GM18858 (cell line): Measurements from ENCODE around the gene UTP18.
"Not testable (repeated sequence)": the region's sequence is repeated elsewhere in the genome, so short reads cannot be mapped to it uniquely, and the experiment has no call there.

ENCODE experiments used
- ATAC-seq: cut with Tn5 transposase; IDR thresholded peaks from one replicate; pipeline ENCODE4 v1.9.1; 2021; ENCODE audit not compliant: unreplicated experiment

Gene UTP18

GRCh38 chr17:51260237-51261023, at the start of gene UTP18:
TSS of gene UTP18 (plus strand) at chr17:51260546. CDS start at chr17:51260585, 39 bp downstream.
- peak; percentile 34 for ATAC-seq

DNA sequence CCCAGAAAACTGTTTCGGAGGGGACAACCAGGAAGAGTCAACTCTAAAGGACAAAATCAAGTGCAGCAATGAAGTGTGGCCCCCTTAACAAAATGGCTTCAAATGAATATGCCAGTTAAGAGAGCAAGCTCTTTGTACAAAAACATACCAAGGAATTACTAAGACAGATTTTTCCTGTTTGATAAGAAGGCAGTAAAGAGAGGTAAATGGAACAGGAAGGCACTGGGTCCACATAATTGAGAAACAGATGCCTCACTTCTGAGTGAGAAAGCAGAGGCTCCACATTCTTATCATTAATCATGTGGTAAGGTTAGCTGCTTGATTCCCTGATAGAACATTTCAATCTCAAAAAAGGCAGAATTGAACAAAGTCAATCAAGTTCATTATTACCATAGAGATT, 45.4 kb upstream of the UTP18 start:
- ATAC-seq, result no peak

DNA sequence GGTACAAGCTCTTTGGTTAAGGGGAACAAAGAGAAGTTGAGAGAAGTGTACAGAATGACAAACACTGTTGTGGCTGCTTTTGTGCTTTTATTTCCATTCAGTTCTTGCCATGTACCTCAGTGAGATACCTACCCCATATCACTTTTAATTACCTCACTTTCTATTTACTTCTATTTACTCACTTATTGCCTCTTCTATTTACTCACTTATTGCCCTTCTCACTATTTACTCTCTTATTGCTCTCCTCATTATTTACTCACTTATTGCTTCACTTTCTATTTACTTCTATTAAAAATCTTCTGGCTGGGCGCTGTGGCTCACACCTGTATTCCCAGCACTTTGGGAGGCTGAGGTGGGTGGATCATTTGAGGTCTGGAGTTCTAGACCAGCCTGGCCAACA, 42.4 kb upstream of the UTP18 start:
- no peak for ATAC-seq

DNA sequence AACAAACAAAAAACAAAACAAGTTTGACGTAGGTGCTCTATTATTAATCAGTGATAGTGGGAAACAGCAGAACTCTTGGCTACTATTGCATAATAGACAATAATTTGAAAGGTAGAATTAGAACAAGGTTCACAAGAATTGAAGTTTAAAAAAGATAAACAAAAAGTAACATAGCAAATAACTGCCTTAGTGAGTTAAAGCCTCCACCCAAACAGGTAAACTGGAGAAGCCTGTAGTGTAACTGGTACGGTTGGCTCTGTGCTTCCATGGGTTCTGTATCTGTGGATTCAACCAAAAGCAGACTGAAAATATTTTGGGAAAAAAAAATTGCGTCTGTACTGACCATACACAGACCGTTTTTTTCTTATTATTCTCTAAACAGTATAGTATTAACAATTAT, 39.0 kb upstream of the UTP18 start:
- no peak for ATAC-seq

- ATAC-seq, result no peak
These were observed 35.7 kb upstream of the UTP18 start for GRCh38 chr17:51224402-51225262.

- not testable (repeated sequence) for ATAC-seq
These were observed 34.8 kb upstream of the UTP18 start for GRCh38 chr17:51225523-51225922.

DNA sequence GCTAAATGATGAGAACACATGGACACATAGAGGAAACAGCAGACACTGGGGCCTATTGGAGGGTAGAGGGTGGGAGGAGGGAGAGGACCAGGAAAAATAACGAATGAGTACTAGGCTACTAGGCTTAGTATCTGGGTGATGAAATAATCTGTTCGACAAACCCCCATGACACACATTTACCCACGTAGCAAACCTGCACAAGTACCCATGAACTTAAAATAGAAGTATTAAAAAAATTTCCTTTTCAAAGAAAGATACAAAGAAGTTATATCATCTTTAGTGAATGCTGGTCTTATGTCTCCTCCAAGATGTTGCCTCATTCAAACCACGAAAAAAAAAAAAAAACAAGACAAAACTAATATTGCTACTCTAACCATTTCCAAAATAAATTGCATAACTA, 32.2 kb upstream of the UTP18 start:
- ATAC-seq, result no peak

DNA sequence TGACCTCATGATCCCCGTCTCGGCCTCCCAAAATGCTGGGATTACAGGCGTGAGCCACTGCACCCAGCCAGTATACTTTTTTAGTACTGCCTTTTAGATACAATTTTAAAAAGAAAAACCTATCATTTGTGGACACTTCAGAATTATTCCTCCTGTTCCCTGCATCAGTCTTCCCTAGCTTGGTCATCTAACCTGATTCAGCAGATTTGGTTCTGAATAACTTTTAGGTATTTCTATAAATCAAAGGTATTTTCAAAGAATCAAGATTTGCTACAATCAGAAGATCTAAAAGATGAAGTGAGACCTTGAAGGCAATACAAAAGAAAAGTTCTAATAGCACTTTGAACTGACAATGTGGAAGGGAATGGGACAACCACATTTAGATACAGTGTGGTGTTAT, 30.5 kb upstream of the UTP18 start:
- no peak for ATAC-seq

DNA sequence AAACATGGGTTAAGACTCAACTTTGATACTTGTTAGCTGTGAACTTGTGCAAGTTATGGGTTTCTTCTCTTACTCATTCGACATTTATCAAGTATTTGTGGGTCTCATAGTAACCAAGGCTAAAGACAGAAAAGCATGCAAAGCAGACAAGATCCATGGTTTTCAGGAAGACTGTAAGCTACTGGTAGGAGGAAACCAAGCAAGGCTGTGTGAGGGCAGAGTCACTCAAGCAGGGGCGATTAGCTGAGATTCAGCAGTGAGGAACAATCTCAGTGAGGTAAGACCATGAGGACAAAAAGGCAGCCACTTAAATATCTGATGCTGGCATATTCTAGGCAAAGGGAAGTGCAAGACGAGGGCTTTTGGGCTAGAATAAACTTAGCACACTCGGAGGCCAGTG, 30.0 kb upstream of the UTP18 start:
- ATAC-seq, result no peak

DNA sequence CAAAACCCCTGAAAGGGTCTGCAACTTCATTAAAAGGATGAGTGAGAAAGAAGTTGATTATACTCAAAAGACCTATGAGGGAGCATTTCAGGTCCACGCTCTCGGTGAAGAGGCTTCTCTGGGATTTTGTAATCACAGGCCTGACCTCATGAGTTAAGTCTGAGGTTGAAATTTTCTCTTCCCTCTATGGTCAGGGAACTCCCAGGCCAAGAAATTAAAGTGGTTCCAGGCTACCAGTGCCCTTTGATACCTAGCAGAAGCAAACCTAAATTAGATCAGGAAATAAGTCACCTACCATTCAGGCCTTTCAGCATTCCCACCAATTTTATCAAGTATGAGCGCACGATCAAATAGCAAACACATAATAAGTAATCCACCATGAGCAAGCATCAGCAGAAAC, 28.3 kb upstream of the UTP18 start:
- no peak for ATAC-seq

GRCh38 chr17:51234162-51234561, 26.2 kb upstream of the UTP18 start:
- no peak for ATAC-seq

GRCh38 chr17:51238255-51238887, 22.0 kb upstream of the UTP18 start:
- ATAC-seq, result peak; percentile 82

DNA sequence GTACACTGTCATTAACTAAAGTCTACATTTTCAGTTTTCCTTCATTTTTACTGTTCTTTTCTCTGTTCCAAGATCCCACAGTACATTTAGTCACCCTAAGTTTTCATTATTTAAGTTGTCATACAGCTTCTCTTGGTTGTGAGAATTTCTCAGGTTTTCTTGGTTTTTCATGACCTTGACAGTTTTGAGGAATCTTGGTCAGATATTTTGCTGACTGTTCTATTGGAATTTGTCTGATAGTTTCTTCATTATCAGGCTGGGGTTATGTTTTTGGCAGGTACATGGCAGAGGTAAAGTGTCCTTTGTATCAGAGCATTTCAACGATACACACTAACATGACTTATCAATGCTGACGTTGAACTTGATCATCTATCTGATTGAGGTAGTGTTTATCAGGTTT, 20.1 kb upstream of the UTP18 start:
- ATAC-seq, result no peak

DNA sequence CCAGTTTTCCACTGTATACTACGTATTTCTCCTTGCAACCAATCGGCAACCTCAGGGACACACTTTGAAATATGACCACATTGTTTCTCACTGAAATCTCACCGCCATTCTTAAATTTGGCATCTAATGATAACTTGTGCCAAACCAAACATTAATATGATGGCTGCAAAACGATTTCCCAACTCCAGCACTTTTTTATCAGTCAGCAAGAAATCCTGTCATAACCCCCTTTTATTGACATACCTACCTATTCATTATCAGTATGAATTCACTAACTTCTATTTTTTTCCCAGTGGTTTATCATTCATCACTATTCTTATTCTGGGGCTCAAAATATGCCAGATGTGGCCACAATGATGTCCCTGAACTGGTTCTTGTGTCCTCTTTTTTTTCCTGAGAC, 16.3 kb upstream of the UTP18 start:
- no peak for ATAC-seq

DNA sequence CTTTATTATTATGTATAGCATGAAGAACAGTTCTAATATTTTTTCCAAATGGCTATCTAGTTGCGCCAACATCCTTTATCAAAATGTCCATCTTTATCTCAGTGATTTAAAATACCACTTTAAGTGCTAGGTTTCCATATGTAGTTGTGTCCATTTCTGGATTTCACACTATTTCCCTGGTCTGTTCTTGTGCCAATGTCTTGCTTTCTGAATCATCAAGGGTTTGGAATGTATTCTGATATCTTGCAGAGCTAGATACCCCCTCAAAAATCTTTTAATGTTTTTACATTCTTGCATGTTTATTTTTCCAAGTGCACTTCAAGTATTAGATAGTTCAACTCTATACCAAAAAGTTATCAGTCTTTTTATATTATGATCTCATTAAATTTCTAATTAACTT, 14.8 kb upstream of the UTP18 start:
- ATAC-seq, result no peak

- no peak for ATAC-seq
These were observed 10.0 kb upstream of the UTP18 start for GRCh38 chr17:51250314-51250840.

- ATAC-seq, result no peak
These were observed 9.3 kb upstream of the UTP18 start for GRCh38 chr17:51251010-51251409.

GRCh38 chr17:51255673-51256072, 4.7 kb upstream of the UTP18 start:
- no peak for ATAC-seq

DNA sequence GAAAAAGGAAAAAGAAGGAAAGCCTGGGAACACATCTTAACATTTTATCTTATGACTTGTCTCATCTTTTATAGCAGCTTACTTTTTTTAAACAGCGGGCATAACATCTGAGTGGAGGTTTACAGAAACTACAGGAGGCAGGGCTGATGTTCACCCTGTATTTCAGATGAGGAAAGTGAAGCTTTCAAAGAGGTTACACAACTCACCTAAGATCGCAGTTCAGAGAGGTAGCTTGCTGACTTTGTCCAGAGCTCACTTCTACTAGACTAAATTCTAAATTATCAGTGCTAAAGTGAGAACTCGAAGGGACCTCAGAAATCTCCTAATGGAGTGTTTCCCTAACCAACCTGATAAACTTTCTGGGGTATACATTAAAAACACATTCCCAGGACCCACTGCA, 4.2 kb upstream of the UTP18 start:
- no peak for ATAC-seq

GRCh38 chr17:51257150-51258081, 2.9 kb upstream of the UTP18 start:
- no peak for ATAC-seq
